Gastroesophageal sphincter (tissue), 3 donors: Measurements from ENCODE around the gene TMOD4.

Experiments used
- CTCF ChIP-seq, 4 experiments: fragments of 200-600 bp in 2 of 4; fragments of 450-650 bp in 2 of 4; sonication (generic) in 1 of 4; IDR thresholded peaks; one replicate each; pipeline ENCODE4 v1.5.1; 2017 to 2019; ENCODE audit warnings: antibody characterized with exemption in 4 of 4, mild to moderate bottlenecking in 2 of 4, moderate library complexity in 2 of 4
- EP300 ChIP-seq: sonication (generic); formaldehyde crosslinking; IDR thresholded peaks from one replicate; pipeline ENCODE4 v1.6.1; 2017; ENCODE audit warnings: antibody characterized with exemption, mild to moderate bottlenecking
- POLR2AphosphoS5 ChIP-seq: sonication (generic); formaldehyde crosslinking; IDR thresholded peaks from one replicate; pipeline ENCODE4 v1.6.1; 2017; ENCODE audit warnings: antibody characterized with exemption

- no peak for TF ChIP-seq CTCF (IDR thresholded peaks at IDR 0.05)
- TF ChIP-seq EP300: no peak
- no peak for TF ChIP-seq POLR2AphosphoS5
Measured at GRCh38 chr1:151147132-151147503, 28.7 kb downstream of the TMOD4 start.
